Loucy (cell line): ENCODE measurements around the gene CCM2.

Source experiments
- H2AFZ ChIP-seq: fragments of 200-600 bp; sonication (generic); 2 replicates; pipeline ENCODE4 v1.6.0; 2016; ENCODE audit warnings: antibody characterized with exemption, mild to moderate bottlenecking, low read length, moderate library complexity
- H3F3A ChIP-seq: fragments of 200-600 bp; 2 replicates; pipeline ENCODE4 v1.6.0; 2016; ENCODE audit warnings: antibody characterized with exemption, low read depth, mild to moderate bottlenecking
- H3K27me3 ChIP-seq: fragments of 200-600 bp; sonication (generic); 2 replicates; pipeline ENCODE4 v1.6.1; 2014; ENCODE audit warnings: low read length, mild to moderate bottlenecking; ENCODE audit not compliant: insufficient read depth, poor library complexity, severe bottlenecking
- H3K36me3 ChIP-seq: fragments of 200-600 bp; sonication (generic); 2 replicates; pipeline ENCODE4 v1.6.1; 2016; ENCODE audit warnings: low read length; ENCODE audit not compliant: insufficient read depth
- H3K4me1 ChIP-seq: fragments of 200-600 bp; sonication (generic); 2 replicates; pipeline ENCODE4 v1.5.1; 2014; ENCODE audit warnings: low read length, mild to moderate bottlenecking; ENCODE audit not compliant: insufficient read depth, poor library complexity, severe bottlenecking
- H3K4me2 ChIP-seq: fragments of 200-600 bp; sonication (generic); 2 replicates; pipeline ENCODE4 v1.6.0; 2014; ENCODE audit warnings: antibody characterized with exemption, low read length, low read depth, mild to moderate bottlenecking; ENCODE audit not compliant: poor library complexity, severe bottlenecking
- H3K4me3 ChIP-seq: fragments of 200-600 bp; sonication (generic); 2 replicates; pipeline ENCODE4 v1.5.1; 2014; ENCODE audit warnings: low read length, mild to moderate bottlenecking, mixed read lengths; ENCODE audit not compliant: poor library complexity, severe bottlenecking
- H3K79me2 ChIP-seq: fragments of 200-600 bp; sonication (generic); 2 replicates; pipeline ENCODE4 v1.6.1; 2014; ENCODE audit warnings: low read length; ENCODE audit not compliant: insufficient read depth
- H3K9ac ChIP-seq: fragments of 200-600 bp; sonication (generic); 2 replicates; pipeline ENCODE4 v1.6.0; 2014; ENCODE audit warnings: mild to moderate bottlenecking, low read depth, low read length, moderate library complexity; ENCODE audit not compliant: poor library complexity, severe bottlenecking
- H3K9me2 ChIP-seq: fragments of 200-600 bp; sonication (generic); replicated peaks from 2 replicates; pipeline ENCODE4 v1.6.1; 2016; ENCODE audit warnings: low read depth, low read length, mixed read lengths
- H3K9me3 ChIP-seq: fragments of 200-600 bp; sonication (generic); 2 replicates; pipeline ENCODE4 v1.6.1; 2014; ENCODE audit warnings: mild to moderate bottlenecking, antibody characterized with exemption, low read length, low read depth; ENCODE audit not compliant: insufficient read depth
- H4K20me1 ChIP-seq: fragments of 200-600 bp; sonication (generic); 2 replicates; pipeline ENCODE4 v1.6.0; 2014; ENCODE audit warnings: antibody characterized with exemption, low read length, mild to moderate bottlenecking; ENCODE audit not compliant: insufficient read depth, poor library complexity, severe bottlenecking
- EZH2phosphoT487 ChIP-seq: fragments of 200-600 bp; IDR thresholded peaks from 2 replicates; pipeline ENCODE4 v1.6.1; 2018; ENCODE audit warnings: antibody characterized with exemption, mild to moderate bottlenecking, moderate library complexity, borderline replicate concordance
- TF ChIP-seq, protein P1 (sequence below): fragments of 200-600 bp; sonication (generic); conservative IDR thresholded peaks from 2 replicates; pipeline ENCODE4 v1.5.1; 2014; ENCODE audit warnings: mild to moderate bottlenecking, antibody characterized with exemption, low read length

The CCM2 gene

DNA sequence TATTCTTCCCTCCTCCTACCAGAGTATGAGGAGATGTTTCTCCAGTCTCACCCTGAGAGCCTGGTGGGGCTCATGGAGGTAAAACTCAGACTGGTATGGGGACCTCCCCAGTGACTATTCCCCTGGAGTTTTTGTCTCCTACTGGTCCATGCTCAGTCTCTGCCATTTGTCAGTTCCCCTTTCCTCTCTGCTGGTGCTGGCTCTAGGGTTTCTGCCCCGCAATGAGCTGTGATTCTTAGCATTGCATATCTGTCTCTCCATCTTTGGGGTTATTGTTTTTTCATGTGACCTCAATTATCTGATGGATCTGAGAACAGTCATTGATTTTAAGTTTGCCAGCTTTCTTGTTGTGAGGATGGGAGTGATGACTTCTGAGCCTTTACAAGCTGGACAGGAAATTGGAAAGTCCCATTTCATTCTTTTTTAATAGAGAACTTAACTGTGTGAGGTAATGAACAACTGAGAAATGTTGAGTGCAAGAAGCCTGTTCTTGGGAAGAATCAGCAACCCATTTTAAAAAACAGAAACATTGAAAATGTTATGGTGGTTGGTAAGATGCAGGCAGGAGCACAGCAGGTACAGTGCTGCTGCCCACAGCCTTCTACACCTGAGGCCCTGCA lies 61.9 kb downstream of the CCM2 start:
- H3F3A ChIP-seq = no peaks in the 10 kb centered on the region
- no peak overlapping the region for H2AFZ ChIP-seq
- H3K79me2 ChIP-seq = peaks cover 97% of the 10 kb centered on the region
- no peaks in the 10 kb centered on the region for H3K4me1 ChIP-seq
- no peaks in the 10 kb centered on the region for H3K9me3 ChIP-seq
- H3K36me3 ChIP-seq = peaks cover 71% of the 10 kb centered on the region
- H3K4me2 ChIP-seq = no peak overlapping the region
- no peaks in the 10 kb centered on the region for H3K27me3 ChIP-seq
- TF ChIP-seq, protein P1, sequence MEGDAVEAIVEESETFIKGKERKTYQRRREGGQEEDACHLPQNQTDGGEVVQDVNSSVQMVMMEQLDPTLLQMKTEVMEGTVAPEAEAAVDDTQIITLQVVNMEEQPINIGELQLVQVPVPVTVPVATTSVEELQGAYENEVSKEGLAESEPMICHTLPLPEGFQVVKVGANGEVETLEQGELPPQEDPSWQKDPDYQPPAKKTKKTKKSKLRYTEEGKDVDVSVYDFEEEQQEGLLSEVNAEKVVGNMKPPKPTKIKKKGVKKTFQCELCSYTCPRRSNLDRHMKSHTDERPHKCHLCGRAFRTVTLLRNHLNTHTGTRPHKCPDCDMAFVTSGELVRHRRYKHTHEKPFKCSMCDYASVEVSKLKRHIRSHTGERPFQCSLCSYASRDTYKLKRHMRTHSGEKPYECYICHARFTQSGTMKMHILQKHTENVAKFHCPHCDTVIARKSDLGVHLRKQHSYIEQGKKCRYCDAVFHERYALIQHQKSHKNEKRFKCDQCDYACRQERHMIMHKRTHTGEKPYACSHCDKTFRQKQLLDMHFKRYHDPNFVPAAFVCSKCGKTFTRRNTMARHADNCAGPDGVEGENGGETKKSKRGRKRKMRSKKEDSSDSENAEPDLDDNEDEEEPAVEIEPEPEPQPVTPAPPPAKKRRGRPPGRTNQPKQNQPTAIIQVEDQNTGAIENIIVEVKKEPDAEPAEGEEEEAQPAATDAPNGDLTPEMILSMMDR = no peak
- TF ChIP-seq EZH2phosphoT487 = no peak
- H3K9me2 ChIP-seq = no peaks in the 10 kb centered on the region
- H4K20me1 ChIP-seq = peaks cover 77% of the 10 kb centered on the region
- H3K4me3 ChIP-seq = no peak overlapping the region
- H3K9ac ChIP-seq = no peak overlapping the region

DNA sequence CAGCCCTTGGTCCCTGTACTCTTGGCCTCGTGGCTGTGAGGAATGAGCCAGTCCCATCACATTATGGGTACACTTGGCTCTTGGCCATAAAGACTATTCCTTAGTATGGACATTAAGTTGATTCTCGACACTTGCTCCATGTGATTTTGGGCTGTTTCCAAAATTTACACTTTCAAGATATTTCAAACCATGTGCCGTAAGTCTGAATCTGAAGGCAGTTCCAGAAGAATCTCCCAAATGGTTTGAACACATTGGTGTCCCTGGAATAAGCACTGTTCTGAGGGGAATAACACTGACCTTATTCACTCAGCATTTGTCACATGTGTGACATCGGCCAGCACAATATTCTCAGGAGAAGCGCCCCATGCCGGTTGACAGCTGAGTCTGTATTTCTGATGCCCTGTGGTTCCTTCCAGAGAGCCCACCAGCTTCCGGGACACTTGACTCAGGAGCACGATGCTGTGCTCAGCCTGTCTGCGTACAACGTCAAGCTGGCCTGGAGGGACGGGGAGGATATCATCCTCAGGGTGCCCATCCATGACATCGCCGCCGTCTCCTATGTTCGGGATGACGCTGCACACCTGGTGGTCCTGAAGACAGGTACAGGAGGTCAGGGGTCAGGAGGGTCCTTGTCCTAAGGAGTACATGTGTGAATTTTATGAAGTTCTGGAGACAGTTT lies 64.2 kb downstream of the CCM2 start:
- Histone ChIP-seq H2AFZ (no peak overlapping the region), H3K4me2 (no peak overlapping the region), H3K9ac (no peak overlapping the region), H3F3A (no peaks in the 10 kb centered on the region), H3K36me3 (peaks cover 81% of the 10 kb centered on the region), H3K27me3 (no peaks in the 10 kb centered on the region), H3K4me1 (no peaks in the 10 kb centered on the region), H4K20me1 (peaks cover 77% of the 10 kb centered on the region), H3K4me3 (no peak overlapping the region), H3K9me2 (no peaks in the 10 kb centered on the region), H3K79me2 (peaks cover 96% of the 10 kb centered on the region), H3K9me3 (no peaks in the 10 kb centered on the region)
- TF ChIP-seq, protein P1 = no peak
- TF ChIP-seq EZH2phosphoT487 = no peak

DNA sequence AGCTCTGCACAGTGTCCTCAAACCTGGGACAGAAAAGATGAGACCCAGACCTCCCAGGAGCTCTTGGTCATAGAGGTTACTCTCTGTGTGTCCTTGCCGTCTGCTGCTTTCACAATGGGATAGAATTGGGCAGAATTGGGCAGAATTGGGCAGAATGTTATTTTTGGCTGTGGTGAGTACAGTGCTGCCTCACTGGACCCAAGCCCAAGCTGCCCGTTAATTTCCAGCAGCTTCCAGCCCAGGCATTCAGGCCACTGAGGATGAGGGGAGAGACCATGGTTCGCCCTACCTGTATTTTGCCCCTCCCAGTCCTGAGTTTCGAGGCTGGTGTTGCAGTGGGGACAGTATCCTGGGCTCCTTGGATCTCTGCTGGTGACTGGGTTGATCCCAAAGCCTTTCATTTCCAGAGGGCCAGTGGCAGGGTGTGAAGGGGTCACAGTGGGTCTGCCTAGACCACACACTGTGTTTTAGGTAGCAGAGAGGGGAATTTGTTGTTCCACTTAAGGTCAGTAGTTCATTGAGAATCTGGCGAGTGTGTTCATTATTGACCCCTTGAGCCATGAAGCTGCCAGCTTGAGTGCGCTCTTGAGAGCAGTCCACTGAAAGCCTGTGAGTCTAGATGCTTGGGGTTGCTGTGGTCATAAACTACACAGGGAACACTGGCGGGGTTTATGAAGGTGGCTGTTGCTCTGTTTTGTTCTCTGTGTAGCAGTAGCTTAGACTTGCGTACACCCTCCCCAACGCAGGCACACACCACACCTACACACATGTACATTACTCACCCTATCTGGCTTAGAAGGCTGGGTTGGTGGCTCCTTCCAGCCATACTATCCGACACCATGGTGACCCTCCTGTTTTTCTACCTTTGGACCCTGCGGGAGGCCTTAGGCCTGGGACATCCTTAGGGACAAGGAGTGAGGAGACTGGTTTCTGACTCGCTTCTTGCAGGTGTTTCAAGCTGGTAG lies 65.3 kb downstream of the CCM2 start:
- Histone ChIP-seq H3K4me2 (no peak overlapping the region), H3K4me1 (no peaks in the 10 kb centered on the region), H3K79me2 (peaks cover 90% of the 10 kb centered on the region), H3K36me3 (peaks cover 89% of the 10 kb centered on the region), H3K4me3 (no peak overlapping the region), H3K9me3 (no peaks in the 10 kb centered on the region), H4K20me1 (peaks cover 71% of the 10 kb centered on the region), H3K9ac (no peak overlapping the region), H3K27me3 (no peaks in the 10 kb centered on the region), H3K9me2 (no peaks in the 10 kb centered on the region), H2AFZ (no peak overlapping the region), H3F3A (no peaks in the 10 kb centered on the region)
- no peak for TF ChIP-seq EZH2phosphoT487
- TF ChIP-seq, protein P1 = no peak
